Stimulated activated CD4-positive, alpha-beta T cell treated with anti-CD3 and anti-CD28 coated beads, Interleukin-12 subunit alpha, Interleukin-12 subunit beta, amount 100 ng/mL, for 24 hours (primary cell): ENCODE measurements around the gene TUBB4B.

ENCODE experiments used
- DNase-seq, 2 experiments: peaks; one replicate each; pipeline ENCODE4 v3.0.0-alpha.2; 2020; ENCODE audit warnings: low read depth in 2 of 2

Gene TUBB4B

GRCh38 chr9:137225699-137226331 is 15.3 kb upstream of the TUBB4B start:
- no peak for DNase-seq

GRCh38 chr9:137226338-137227053 is 14.6 kb upstream of the TUBB4B start:
- no peak for DNase-seq

- DNase-seq: peak; percentile 48 to 80
Measured at GRCh38 chr9:137227054-137227852, 13.8 kb upstream of the TUBB4B start, which contains the start of gene RNF224. Gene RNF224, plus strand, starts transcription at chr9:137227502. Its CDS starts 834 bp downstream, at chr9:137228336.

- DNase-seq: no peak
Measured at GRCh38 chr9:137227853-137228505, 13.1 kb upstream of the TUBB4B start.

GRCh38 chr9:137228506-137228967 is 12.6 kb upstream of the TUBB4B start:
- no peak for DNase-seq

GRCh38 chr9:137228968-137229896 is 11.9 kb upstream of the TUBB4B start:
- no peak for DNase-seq

- DNase-seq: no peak
Measured at GRCh38 chr9:137229903-137230704, 11.0 kb upstream of the TUBB4B start.

- DNase-seq: no peak
Measured at GRCh38 chr9:137230705-137231371, 10.2 kb upstream of the TUBB4B start, which contains the start of gene SLC34A3. Gene SLC34A3, plus strand, starts transcription at chr9:137230901. Its CDS starts 802 bp downstream, at chr9:137231703.

- DNase-seq: no peak
Measured at GRCh38 chr9:137231372-137232039, 9.6 kb upstream of the TUBB4B start.

GRCh38 chr9:137232101-137232500 is 9.0 kb upstream of the TUBB4B start:
- DNase-seq: no peak

GRCh38 chr9:137232510-137232909 is 8.6 kb upstream of the TUBB4B start:
- no peak for DNase-seq

GRCh38 chr9:137233143-137233980 is 7.7 kb upstream of the TUBB4B start:
- DNase-seq: no peak

- no peak for DNase-seq
Measured at GRCh38 chr9:137234055-137234697, 6.9 kb upstream of the TUBB4B start.

GRCh38 chr9:137234758-137235423 is 6.2 kb upstream of the TUBB4B start:
- no peak for DNase-seq

- DNase-seq: no peak
Measured at GRCh38 chr9:137235424-137236237, 5.5 kb upstream of the TUBB4B start.
